Bronchial epithelial cell (primary cell): Measurements from ENCODE around the gene JMJD1C. TPM values are rescaled to one million over a fixed set of nuclear protein-coding genes. Genes with fewer than 3 reads are reported as not detected.

Source experiments
- DNase-seq: peaks from one replicate; pipeline ENCODE4 v3.0.0-alpha.2; 2010; ENCODE audit warnings: low read depth
- FAIRE-seq: peaks from 2 replicates; lab custom pipeline; 2011; peaks lifted over from hg19 to GRCh38; lab: Jason Lieb, UNC
- H3K27me3 ChIP-seq: 2 replicates; pipeline ENCODE4 v1.5.1; 2011; ENCODE audit warnings: low read length; ENCODE audit not compliant: control insufficient read depth, insufficient read depth
- H3K36me3 ChIP-seq: 2 replicates; pipeline ENCODE4 v1.5.1; 2011; ENCODE audit warnings: low read length; ENCODE audit not compliant: control insufficient read depth, insufficient read depth
- H3K4me3 ChIP-seq: 2 replicates; pipeline ENCODE4 v1.5.1; 2011; ENCODE audit warnings: mild to moderate bottlenecking, low read depth, low read length, control low read depth
- total RNA-seq: library from RNA; depleted of rRNA; stranded (reverse); fragments of >200 nt; gene quantifications from 2 replicates; pipeline ENCODE4 v1.2.1, GENCODE V29; 2014
- TF ChIP-seq, protein P1 (sequence below): IDR thresholded peaks from 2 replicates; pipeline ENCODE4 v1.5.1; 2011; ENCODE audit warnings: mild to moderate bottlenecking, moderate library complexity, low read length, control low read depth, inconsistent platforms; ENCODE audit not compliant: insufficient read depth, severe bottlenecking

JMJD1C gene
- total RNA-seq, 1 donor from 2014 or later = 72.1 TPM

DNA sequence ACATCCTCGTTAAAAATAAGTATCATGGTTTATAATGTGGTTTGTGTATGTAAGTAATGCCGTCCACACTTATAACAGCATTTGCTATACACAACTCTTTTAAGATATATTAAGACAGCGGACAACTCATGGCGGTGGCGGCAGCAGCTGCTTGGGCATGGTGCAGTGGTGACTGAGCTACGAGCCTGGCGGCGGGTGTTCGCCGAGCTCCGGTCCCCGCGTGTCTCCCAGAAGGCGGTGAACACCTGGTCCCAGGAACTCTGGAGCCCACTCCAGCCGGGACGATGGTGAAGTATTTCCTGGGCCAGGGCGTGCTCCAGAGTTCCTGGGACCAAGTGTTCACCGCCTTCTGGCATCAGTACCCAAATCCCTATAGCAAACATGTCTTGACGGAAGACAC lies 38.8 kb downstream of the JMJD1C start:
- peaks cover 3% of the 10 kb centered on the region for H3K36me3 ChIP-seq
- no peaks in the 10 kb centered on the region for H3K27me3 ChIP-seq
- TF ChIP-seq, protein P1, sequence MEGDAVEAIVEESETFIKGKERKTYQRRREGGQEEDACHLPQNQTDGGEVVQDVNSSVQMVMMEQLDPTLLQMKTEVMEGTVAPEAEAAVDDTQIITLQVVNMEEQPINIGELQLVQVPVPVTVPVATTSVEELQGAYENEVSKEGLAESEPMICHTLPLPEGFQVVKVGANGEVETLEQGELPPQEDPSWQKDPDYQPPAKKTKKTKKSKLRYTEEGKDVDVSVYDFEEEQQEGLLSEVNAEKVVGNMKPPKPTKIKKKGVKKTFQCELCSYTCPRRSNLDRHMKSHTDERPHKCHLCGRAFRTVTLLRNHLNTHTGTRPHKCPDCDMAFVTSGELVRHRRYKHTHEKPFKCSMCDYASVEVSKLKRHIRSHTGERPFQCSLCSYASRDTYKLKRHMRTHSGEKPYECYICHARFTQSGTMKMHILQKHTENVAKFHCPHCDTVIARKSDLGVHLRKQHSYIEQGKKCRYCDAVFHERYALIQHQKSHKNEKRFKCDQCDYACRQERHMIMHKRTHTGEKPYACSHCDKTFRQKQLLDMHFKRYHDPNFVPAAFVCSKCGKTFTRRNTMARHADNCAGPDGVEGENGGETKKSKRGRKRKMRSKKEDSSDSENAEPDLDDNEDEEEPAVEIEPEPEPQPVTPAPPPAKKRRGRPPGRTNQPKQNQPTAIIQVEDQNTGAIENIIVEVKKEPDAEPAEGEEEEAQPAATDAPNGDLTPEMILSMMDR = no peak
- H3K4me3 ChIP-seq = no peak overlapping the region
- FAIRE-seq = no peak
- no peak for DNase-seq

DNA sequence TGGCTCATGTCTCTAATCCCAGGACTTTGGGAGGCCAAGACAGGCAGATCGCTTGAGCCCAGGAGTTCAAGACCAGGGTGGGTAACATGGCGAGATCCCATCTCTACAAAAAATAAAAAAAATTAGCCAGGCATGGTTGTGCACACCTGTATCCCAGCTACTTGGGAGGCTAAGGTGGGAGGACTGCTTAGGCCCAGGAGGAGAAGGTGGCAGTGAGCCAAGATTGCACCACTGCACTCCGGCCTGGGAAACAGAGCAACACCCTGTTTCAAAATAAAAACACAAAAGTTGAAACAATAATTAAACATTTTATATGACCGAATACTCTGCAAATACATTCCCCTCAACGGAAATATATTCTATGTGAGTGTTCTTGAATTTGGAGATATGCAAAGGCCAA lies 40.3 kb downstream of the JMJD1C start:
- no peak for FAIRE-seq
- Histone ChIP-seq H3K4me3 (no peak overlapping the region), H3K36me3 (peaks cover 3% of the 10 kb centered on the region), H3K27me3 (no peaks in the 10 kb centered on the region)
- TF ChIP-seq, protein P1 = no peak
- DNase-seq = no peak

DNA sequence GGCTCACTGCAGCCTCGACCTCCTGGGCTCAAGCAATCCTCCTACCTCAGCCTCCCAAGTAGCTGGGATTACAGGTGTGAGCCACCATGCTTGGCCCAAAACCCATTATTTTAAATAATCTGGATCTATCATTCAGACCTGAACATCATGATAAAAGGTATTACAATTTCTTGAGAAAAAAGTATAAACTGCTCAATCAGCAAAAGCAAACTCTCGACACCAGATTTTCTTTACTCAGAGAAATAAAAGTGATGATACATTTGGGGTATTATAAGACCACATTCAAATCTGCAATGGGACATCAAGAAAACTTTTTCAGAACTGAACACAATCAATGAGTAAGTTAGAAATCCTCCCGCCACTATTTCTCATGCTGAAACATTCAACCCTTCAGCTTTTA lies 41.2 kb downstream of the JMJD1C start:
- FAIRE-seq = no peak
- H3K36me3 ChIP-seq = peaks cover 3% of the 10 kb centered on the region
- no peaks in the 10 kb centered on the region for H3K27me3 ChIP-seq
- H3K4me3 ChIP-seq = no peak overlapping the region
- no peak for DNase-seq
- TF ChIP-seq, protein P1 = no peak

DNA sequence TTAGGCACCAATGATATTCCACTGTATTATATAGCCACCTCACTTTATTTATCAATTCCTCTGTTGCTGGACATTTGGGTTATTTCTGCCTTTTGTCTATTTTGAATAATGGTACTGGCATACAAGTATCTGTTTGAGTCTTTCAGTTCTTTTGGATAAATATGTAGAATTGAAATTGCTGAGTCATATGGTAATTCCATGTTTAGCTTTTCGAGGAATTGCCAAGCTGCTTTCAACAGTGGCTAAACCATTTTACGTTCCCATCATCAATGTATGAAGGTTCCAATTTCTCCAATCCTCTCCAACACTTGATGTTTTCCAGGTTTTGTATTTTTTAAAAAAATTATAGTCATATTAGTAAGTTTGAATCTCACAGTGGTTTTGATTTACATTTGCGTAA lies 42.3 kb downstream of the JMJD1C start:
- Histone ChIP-seq H3K4me3 (no peak overlapping the region), H3K27me3 (no peaks in the 10 kb centered on the region), H3K36me3 (peaks cover 3% of the 10 kb centered on the region)
- DNase-seq (no peak), FAIRE-seq (no peak)
- TF ChIP-seq, protein P1 = no peak

- H3K27me3 ChIP-seq = no peaks in the 10 kb centered on the region
- FAIRE-seq = no peak
- no peak overlapping the region for H3K4me3 ChIP-seq
- DNase-seq = no peak
- TF ChIP-seq, protein P1 = no peak
- H3K36me3 ChIP-seq = no peaks in the 10 kb centered on the region
These were observed 44.2 kb downstream of the JMJD1C start for GRCh38 chr10:63421591-63421990.

DNA sequence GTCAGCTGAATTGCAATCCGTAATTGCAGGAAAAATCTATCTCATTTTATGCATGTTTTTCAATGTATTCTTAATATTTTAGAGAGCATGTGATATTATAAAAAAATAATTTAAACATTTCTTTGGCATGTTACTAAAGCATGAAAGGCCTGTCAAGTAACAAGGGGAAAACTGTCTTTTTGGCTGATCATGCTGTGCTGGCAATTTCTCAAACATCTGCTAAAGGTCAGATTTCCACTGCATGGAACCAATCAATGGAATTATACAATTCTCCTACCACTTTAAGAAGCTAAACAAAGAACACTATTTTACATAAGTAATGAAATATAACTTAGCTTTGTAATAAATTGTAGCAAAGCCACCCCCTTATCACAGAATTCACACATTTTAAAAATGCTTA lies 49.4 kb downstream of the JMJD1C start:
- DNase-seq (no peak), FAIRE-seq (no peak)
- Histone ChIP-seq H3K27me3 (no peaks in the 10 kb centered on the region), H3K4me3 (no peak overlapping the region), H3K36me3 (no peaks in the 10 kb centered on the region)
- TF ChIP-seq, protein P1 = no peak
